ENCODE data around the gene RGL3.

RGL3 gene

DNA sequence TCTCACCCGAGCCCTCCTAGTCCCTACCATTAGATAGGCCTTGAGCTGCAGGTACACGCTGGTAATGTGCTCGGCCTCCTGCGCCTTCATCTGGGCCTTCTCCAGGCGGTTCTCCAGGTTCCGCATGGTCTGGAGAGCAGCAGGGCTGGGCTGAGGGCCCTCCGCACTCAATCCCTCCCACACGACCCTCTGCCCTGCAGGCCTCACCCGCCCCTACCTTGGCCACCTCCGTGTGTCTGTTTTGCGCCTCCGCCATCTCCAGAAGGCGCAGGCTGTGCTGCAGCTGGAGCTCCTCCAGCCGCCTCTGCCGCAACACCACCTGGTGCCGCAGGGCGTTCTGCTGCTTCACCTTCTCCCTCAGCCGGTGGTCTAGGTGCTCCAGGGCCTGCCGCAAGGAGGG, 7.5 kb upstream of the RGL3 start:
- no peak for TF ChIP-seq EZH2 (IDR thresholded peaks at IDR 0.05; ENCODE audit: borderline replicate concordance, low read length)
- TF ChIP-seq, protein P1, sequence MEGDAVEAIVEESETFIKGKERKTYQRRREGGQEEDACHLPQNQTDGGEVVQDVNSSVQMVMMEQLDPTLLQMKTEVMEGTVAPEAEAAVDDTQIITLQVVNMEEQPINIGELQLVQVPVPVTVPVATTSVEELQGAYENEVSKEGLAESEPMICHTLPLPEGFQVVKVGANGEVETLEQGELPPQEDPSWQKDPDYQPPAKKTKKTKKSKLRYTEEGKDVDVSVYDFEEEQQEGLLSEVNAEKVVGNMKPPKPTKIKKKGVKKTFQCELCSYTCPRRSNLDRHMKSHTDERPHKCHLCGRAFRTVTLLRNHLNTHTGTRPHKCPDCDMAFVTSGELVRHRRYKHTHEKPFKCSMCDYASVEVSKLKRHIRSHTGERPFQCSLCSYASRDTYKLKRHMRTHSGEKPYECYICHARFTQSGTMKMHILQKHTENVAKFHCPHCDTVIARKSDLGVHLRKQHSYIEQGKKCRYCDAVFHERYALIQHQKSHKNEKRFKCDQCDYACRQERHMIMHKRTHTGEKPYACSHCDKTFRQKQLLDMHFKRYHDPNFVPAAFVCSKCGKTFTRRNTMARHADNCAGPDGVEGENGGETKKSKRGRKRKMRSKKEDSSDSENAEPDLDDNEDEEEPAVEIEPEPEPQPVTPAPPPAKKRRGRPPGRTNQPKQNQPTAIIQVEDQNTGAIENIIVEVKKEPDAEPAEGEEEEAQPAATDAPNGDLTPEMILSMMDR (IDR thresholded peaks at IDR 0.05; ENCODE audit: low read length): no peak
- H3K27ac ChIP-seq (ENCODE audit: low read depth, low read length, poor library complexity, severe bottlenecking): no peak overlapping the region
- H3K4me3 ChIP-seq (ENCODE audit: low read depth, low read length, poor library complexity, severe bottlenecking): no peak overlapping the region
- H3K9me3 ChIP-seq (ENCODE audit: low read length): no peaks in the 10 kb centered on the region
- no peak overlapping the region for H3K9ac ChIP-seq (ENCODE audit: low read length)
- H3K36me3 ChIP-seq (ENCODE audit: insufficient read depth, low read length): no peaks in the 10 kb centered on the region
- H3K9me2 ChIP-seq (ENCODE audit: low read depth, low read length): no peaks in the 10 kb centered on the region
- H3F3A ChIP-seq (ENCODE audit: insufficient read depth, low read length): no peaks in the 10 kb centered on the region
- H3K79me2 ChIP-seq (ENCODE audit: insufficient read depth, low read length): no peaks in the 10 kb centered on the region
- H3K4me1 ChIP-seq (ENCODE audit: insufficient read depth, low read length, severe bottlenecking): peaks cover 8% of the 10 kb centered on the region
- H2AFZ ChIP-seq (ENCODE audit: low read length): no peak overlapping the region
- no peaks in the 10 kb centered on the region for H3K27me3 ChIP-seq (ENCODE audit: insufficient read depth, low read length)
- no peaks in the 10 kb centered on the region for H4K20me1 ChIP-seq (ENCODE audit: insufficient read depth, low read length)
- no peak overlapping the region for H3K4me2 ChIP-seq (ENCODE audit: low read length)

DNA sequence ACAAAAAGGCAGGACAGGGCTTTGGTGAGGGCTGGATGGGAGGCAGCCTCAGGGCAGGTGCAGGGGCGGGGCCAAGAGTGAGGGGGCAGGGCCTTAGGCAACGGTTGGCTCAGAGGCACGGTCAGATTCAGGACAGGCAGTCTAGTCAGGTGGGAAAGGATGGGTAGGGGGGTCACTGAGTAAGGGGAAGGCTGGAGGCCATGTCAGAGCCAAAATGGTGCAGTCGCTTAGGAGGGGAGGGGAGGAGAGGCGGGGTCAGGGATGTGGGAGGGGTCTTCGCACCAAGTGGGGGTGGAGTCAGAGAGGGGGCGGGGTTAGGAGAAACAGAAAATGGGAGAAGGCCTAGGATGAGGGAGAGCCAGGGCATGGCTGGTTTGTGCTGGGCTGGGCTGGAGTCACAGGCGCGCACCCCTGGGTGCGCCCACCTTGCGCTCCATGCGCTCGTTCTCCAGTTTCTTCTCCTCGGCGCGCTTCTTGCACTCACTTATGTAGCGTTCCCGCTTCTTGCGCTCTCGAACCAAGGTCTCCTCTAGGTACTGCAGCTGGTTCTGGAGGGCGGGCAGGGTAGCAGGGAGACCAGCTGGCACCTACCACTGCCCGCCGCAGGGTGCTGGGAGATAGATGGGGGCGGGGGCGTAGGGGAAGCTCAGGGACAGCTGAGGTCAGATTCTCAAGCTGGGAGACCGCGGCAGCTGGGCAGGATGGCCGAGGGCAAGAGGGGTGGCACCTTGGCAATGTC, 6.8 kb upstream of the RGL3 start:
- H3K9ac ChIP-seq (ENCODE audit: low read length): no peak overlapping the region
- no peaks in the 10 kb centered on the region for H3K9me2 ChIP-seq (ENCODE audit: low read depth, low read length)
- no peaks in the 10 kb centered on the region for H4K20me1 ChIP-seq (ENCODE audit: insufficient read depth, low read length)
- no peak for TF ChIP-seq EZH2 (IDR thresholded peaks at IDR 0.05; ENCODE audit: borderline replicate concordance, low read length)
- TF ChIP-seq, protein P1 (IDR thresholded peaks at IDR 0.05; ENCODE audit: low read length): no peak
- no peaks in the 10 kb centered on the region for H3K79me2 ChIP-seq (ENCODE audit: insufficient read depth, low read length)
- H3K9me3 ChIP-seq (ENCODE audit: low read length): no peaks in the 10 kb centered on the region
- peaks cover 8% of the 10 kb centered on the region for H3K4me1 ChIP-seq (ENCODE audit: insufficient read depth, low read length, severe bottlenecking)
- H3K27me3 ChIP-seq (ENCODE audit: insufficient read depth, low read length): no peaks in the 10 kb centered on the region; the same call in 1 of the 2 replicates
- H3K4me2 ChIP-seq (ENCODE audit: low read length): no peak overlapping the region
- H3K36me3 ChIP-seq (ENCODE audit: insufficient read depth, low read length): no peaks in the 10 kb centered on the region
- H3F3A ChIP-seq (ENCODE audit: insufficient read depth, low read length): no peaks in the 10 kb centered on the region
- no peak overlapping the region for H3K4me3 ChIP-seq (ENCODE audit: low read depth, low read length, poor library complexity, severe bottlenecking)
- no peak overlapping the region for H3K27ac ChIP-seq (ENCODE audit: low read depth, low read length, poor library complexity, severe bottlenecking)
- no peak overlapping the region for H2AFZ ChIP-seq (ENCODE audit: low read length)

DNA sequence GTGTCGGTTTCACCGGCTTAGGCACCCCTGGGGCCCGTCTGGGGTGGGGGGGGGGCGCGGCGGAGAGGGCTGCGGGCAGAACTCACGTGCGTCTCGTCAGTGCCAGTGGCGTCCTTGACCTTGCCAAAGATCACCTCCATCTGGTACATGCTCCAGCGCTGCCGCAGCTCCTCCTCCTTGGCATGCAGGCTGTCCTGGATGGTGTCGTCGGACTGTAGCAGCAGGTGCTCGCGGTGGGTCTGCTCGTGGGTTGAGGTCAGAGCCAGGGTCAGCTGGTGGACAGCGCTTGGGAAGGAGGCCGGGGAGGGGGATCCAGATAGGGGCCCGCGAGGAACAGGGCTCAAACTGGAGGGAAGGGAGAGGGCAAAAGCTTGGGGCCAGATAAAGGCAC, 4.7 kb upstream of the RGL3 start:
- no peaks in the 10 kb centered on the region for H3K36me3 ChIP-seq (ENCODE audit: insufficient read depth, low read length)
- H2AFZ ChIP-seq (ENCODE audit: low read length): no peak overlapping the region
- TF ChIP-seq, protein P1 (IDR thresholded peaks at IDR 0.05; ENCODE audit: low read length): no peak
- TF ChIP-seq EZH2 (IDR thresholded peaks at IDR 0.05; ENCODE audit: borderline replicate concordance, low read length): no peak
- no peaks in the 10 kb centered on the region for H4K20me1 ChIP-seq (ENCODE audit: insufficient read depth, low read length)
- no peaks in the 10 kb centered on the region for H3K9me3 ChIP-seq (ENCODE audit: low read length)
- H3K27ac ChIP-seq (ENCODE audit: low read depth, low read length, poor library complexity, severe bottlenecking): no peak overlapping the region
- H3K4me2 ChIP-seq (ENCODE audit: low read length): no peak overlapping the region
- no peak overlapping the region for H3K4me3 ChIP-seq (ENCODE audit: low read depth, low read length, poor library complexity, severe bottlenecking)
- H3K4me1 ChIP-seq (ENCODE audit: insufficient read depth, low read length, severe bottlenecking): peaks cover 10% of the 10 kb centered on the region
- H3K9ac ChIP-seq (ENCODE audit: low read length): no peak overlapping the region
- no peaks in the 10 kb centered on the region for H3F3A ChIP-seq (ENCODE audit: insufficient read depth, low read length)
- no peaks in the 10 kb centered on the region for H3K9me2 ChIP-seq (ENCODE audit: low read depth, low read length)
- no peaks in the 10 kb centered on the region for H3K79me2 ChIP-seq (ENCODE audit: insufficient read depth, low read length)
- no peaks in the 10 kb centered on the region; the same call in 1 of the 2 replicates for H3K27me3 ChIP-seq (ENCODE audit: insufficient read depth, low read length)

Measured in OCI-LY1 (cell line).